ENCODE data around the gene ZNF423.

Gene ZNF423

GRCh38 chr16:49869731-49870130 is 13.8 kb upstream of the ZNF423 start:
- DNase-seq (ENCODE audit: low read depth): no peak

- DNase-seq (ENCODE audit: low read depth): no peak
These were observed 12.1 kb upstream of the ZNF423 start for GRCh38 chr16:49867796-49868668.

DNA sequence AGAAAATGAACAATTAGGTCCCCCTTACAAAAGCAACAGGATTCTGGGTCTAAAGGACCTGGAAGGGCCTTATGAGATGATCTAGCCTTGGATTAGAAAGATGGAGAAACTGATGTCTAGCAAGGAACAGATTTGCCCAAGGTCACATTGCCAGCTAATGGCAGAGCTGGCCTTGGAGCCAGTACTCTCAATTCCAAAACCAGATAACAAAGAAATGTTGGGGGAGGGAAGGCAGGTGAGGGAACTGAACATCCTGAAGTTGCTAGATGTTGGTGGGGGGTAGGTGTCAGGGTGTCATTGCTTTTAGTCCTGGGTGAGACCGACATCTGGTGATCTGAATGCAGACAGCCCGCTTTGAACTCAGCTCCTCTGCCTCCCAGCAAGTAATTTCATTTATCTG is 11.3 kb upstream of the ZNF423 start:
- DNase-seq (ENCODE audit: low read depth): no peak

DNA sequence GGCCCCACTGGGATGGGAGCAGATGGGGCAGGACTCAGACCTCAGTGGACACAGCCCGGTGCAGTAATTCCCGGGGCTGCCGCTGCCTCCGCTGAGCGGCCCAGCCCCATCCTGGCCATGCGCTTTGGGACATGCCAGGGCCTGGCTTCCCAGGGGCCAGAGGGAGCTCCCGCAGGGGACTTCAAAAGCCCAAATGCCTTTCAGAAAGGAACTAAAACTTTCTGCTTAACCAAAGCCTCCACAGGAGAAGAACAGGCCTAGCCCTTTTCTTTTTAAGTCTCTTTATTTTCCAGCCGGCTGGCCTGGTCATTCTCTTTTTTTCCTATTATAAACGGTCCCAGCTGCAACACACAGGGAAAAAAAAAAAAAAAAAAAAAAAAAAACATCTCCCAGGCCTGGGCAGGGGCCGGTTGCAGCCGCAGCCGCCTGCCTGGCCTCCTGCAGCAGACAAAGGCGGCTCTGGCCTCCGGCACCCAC is 10.7 kb upstream of the ZNF423 start:
- DNase-seq (ENCODE audit: low read depth): no peak

GRCh38 chr16:49862694-49863093 is 6.8 kb upstream of the ZNF423 start:
- no peak for DNase-seq (ENCODE audit: low read depth)

- DNase-seq (ENCODE audit: low read depth): no peak
These were observed 5.4 kb upstream of the ZNF423 start for GRCh38 chr16:49861299-49861698.

- DNase-seq (ENCODE audit: low read depth): no peak
These were observed 4.7 kb upstream of the ZNF423 start for GRCh38 chr16:49860593-49860992.

GRCh38 chr16:49859125-49859811 is 3.4 kb upstream of the ZNF423 start:
- DNase-seq (ENCODE audit: low read depth): no peak

DNA sequence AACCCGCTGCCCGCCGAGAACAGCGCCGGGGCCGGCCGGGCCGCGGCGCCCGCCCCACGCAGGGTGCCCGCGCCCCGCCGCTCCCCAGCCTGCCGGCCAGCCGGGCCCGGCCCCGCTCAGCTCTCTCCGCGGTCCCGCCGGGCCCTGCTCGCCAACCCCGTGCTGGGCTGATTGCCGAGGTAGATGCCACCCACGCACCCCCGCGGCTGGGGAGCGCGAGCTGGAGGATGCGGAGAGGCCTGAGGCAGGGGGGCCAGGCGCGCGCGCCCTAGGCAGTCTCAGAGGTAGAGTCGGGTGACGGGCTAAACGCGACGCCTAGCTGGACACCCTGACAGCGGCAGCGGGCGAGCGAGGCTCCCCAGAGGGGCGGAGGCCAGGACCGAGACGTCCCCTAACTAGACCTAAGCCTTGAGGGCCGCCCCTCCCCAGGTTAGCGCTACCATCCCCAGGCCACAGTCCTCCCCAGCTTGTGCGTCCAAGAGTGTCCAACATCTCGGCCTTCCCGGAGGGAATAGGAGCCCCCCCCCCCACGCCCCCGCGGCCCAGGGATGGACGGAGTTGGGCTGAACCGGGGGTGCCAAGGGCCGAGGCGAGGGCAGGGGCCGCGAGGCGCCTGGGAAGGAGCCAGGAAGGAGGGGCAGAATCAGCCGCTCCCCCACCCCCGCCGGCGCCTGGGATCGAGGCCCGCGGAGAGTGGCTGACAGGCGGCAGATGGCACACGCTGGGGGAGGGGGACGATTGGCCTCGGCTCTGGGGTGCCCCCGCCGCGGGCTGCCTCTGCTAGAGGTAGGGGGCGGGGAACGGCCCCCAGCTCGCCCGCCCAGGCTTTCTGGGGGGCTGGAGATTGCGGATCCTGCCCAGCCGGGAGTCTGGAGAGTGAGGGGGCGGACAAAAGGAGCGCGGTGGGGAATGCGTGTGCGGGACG is 2.5 kb upstream of the ZNF423 start:
- no peak for DNase-seq (ENCODE audit: low read depth)

DNA sequence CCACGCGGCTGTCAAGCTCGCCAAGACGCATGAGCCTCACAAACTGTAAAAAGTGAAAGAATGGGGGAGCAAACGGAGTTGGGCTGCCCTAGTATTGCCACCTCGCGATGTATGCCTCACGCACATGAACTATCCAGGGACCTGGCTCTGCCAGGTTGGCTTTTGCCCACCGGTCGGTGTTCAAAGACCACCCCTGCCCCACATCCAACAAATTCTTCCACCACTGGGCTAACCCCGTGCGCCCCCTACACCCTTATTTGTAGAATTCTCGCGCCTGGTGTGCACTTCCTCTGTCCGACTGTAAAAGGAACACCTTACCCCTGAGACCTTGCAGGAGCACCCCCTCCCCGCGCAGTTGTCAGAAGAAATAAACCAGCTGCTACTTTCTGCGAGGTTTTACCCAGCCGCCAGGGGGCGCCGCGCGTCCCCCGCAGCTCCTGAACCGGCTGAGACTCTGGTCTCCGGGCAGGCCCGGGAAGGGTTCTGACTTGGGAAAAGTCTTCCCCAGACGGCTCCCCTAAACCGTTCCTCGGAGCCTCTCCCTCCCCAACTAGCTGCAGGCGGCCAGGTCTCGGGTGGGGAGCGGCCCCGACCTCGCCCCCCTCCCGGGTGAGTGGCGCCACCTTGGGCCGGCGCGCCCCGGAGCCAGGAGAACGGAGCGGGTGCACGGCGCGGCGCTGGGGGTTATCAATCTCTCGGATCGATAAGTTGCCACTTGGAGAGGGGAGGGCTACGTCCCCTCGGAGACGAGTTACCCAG is 1.7 kb upstream of the ZNF423 start:
- DNase-seq (ENCODE audit: low read depth): no peak

DNA sequence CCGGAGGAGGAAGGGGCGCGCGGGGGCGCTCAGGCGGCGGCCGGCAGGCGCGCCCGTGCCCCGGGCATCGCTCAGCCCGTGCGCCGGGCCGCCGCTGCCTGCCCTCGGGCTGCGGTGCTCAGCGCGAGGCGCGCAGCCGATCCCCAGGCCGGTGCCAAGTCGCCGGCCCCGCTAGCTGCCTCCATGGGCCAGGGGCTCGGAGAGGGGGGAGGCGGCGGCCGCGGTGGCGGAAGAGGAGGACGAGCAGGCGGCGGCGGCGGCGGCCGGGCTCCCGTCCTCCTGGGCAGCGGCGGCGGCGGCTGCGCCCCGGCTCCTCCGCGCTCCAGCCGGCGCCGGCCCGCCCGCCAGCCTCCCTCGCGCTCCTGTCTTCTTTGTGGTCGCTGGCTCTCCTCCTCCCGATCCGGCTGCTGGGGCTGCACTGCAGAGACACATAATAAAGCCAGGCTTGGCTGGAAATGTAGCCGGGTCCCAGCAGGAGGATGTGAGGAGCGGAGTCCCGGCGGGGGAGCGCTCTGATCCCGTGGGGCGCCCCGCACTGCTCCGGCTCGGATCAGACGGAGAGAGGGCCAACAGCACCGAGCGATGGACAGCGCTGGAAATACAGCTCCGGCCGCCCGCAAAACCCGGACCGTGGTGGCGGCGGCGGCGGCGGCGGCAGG is 889 bp upstream of the ZNF423 start:
- peak; percentile 60 for DNase-seq (ENCODE audit: low read depth)

DNA sequence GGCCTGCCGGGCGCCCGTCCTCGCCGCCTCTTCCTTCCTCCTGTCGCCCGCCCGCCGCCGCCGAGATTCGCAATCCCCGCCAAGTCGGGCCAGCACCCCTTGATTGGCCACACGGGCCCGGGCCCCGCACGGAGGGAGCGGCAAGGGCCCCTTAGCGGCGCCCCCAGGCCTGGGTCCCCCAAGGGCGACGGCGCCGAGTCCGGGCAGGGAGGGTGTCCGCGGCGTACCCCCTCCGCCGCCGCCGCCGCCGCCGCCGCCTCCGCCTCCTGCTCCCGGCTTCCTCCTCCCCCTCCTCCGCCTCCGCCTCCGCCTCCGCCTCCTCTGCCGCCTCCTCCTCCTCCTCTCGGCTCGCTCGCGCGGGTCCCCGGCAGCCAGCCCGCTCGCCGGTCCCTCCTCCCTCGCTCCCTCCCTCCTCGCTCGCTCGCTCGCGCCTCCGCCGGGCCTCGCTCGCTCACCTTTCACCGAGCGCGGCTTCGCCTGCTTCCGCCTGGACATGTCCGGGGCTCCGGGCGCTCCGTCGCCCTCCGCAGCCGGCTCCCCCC is 561 bp downstream of the ZNF423 start:
- DNase-seq (ENCODE audit: low read depth): peak; percentile 63

DNA sequence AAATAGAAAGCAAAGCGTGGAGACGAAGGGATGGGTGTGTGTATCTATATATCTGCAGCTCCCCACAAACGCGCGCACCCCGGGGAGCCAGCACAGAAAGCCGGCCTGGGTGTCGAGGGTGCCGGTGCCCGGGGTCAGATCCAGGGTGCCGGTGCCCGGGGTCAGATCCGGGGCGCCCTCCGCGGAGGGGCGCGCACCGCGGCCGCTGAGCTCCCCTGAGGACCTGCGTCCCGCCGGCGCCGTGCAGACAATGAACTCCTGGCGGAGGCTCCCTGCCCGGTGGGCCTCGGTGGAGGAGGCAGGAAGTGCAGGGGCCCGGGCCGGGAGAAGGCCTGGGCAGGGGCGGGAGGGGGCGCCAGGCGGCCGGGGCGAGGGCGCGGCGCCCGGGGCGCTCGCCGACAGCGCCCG is 1.1 kb downstream of the ZNF423 start:
- DNase-seq (ENCODE audit: low read depth): no peak

GRCh38 chr16:49854188-49854795 is 1.6 kb downstream of the ZNF423 start:
- no peak for DNase-seq (ENCODE audit: low read depth)

- DNase-seq (ENCODE audit: low read depth): no peak
These were observed 3.6 kb downstream of the ZNF423 start for GRCh38 chr16:49852279-49852678.

GRCh38 chr16:49851468-49851787 is 4.5 kb downstream of the ZNF423 start:
- DNase-seq (ENCODE audit: low read depth): no peak

DNA sequence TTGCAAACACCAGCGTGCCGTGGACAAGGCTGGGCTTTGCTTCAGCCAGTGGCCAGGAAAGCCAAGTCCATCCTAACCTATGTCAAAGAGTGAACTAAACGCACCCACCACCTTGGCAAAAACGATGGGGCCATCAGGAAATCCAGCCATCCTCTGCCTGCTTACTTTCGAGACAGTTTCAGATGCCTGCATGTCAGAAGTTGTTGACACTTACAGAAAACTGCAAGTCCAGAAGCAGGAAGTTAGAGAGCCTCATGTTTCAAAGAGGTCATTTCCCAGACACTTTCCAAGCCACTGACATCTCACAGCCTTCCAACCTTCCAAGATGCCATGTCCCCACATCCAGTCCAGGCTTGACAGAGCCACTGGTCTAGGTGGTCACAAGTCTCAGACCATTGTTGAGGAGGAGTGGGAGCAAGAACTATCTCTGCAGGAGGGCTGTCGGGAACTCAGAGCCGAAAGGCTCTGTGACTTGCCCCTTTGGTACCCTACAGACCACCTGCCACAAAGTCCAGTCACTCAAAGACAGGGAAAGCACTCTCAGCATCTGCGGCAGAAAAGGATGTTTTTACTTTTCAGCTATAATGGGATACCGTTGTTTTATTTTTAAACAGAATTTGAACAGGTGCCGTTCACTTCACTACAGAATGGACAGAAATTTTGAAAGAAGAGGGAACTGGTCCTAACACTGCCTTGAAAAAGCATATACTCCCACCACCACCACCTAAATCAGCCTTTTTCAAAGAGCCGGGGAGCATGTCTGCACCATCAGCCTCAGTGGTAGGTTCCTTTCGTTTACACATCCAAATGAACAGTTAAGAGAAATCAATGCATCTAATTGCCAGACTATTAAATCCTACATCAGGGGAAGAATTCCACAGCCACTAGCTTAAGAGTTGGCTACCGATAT is 5.1 kb downstream of the ZNF423 start:
- no peak for DNase-seq (ENCODE audit: low read depth)

DNA sequence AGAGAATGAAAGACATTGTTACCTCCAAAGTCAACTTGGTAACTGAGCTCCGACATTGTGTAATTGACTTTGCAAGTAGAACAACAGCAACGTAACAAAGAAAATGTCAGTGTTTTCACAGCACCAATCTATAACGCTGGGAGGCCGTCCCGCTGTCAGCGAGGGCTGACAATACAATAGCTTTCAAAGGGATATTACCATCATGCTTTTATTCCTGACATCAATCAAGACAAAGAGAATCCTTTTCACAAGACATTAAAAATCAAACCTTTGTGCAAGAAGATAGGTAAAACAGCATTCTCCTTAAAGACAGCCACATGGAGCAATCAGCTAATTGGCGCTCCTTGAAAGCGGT is 6.2 kb downstream of the ZNF423 start:
- no peak for DNase-seq (ENCODE audit: low read depth)

GRCh38 chr16:49849037-49849753 is 6.7 kb downstream of the ZNF423 start:
- no peak for DNase-seq (ENCODE audit: low read depth)
